D721Med (cell line): ENCODE measurements around the gene NCBP3.

Experiments used
- DNase-seq: peaks from one replicate; pipeline ENCODE4 v3.0.0; 2011; ENCODE audit warnings: low spot score; ENCODE audit not compliant: insufficient read length
- FAIRE-seq: peaks from 2 replicates; lab custom pipeline; 2011; peaks lifted over from hg19 to GRCh38; lab: Jason Lieb, UNC
- CTCF ChIP-seq: IDR thresholded peaks from 2 replicates; pipeline ENCODE4 v1.5.1; 2012; ENCODE audit warnings: mild to moderate bottlenecking, control low read depth; ENCODE audit not compliant: insufficient read depth; ENCODE audit errors: missing control alignments

Gene NCBP3

GRCh38 chr17:3892095-3892998 lies 46.3 kb upstream of the NCBP3 start:
- DNase-seq, result no peak
- no peak for TF ChIP-seq CTCF
- no peak for FAIRE-seq

GRCh38 chr17:3891626-3892094 lies 45.6 kb upstream of the NCBP3 start:
- FAIRE-seq (no peak), DNase-seq (no peak)
- TF ChIP-seq CTCF, result no peak

- TF ChIP-seq CTCF, result no peak
- FAIRE-seq (no peak), DNase-seq (no peak)
Observed at GRCh38 chr17:3890878-3891219, 44.8 kb upstream of the NCBP3 start.

GRCh38 chr17:3890082-3890877 lies 44.2 kb upstream of the NCBP3 start:
- no peak for FAIRE-seq
- TF ChIP-seq CTCF, result no peak
- peak; percentile 75 for DNase-seq

- FAIRE-seq (no peak), DNase-seq (no peak)
- no peak for TF ChIP-seq CTCF
Observed at GRCh38 chr17:3889325-3890012, 43.4 kb upstream of the NCBP3 start.

GRCh38 chr17:3888343-3889171 lies 42.5 kb upstream of the NCBP3 start:
- peak; percentile 80 for DNase-seq
- no peak for TF ChIP-seq CTCF
- FAIRE-seq, result no peak
